Measurements from ENCODE around the gene RRAS.

Gene RRAS

GRCh38 chr19:49680421-49681351, 40.7 kb upstream of the RRAS start:
- Mint-ChIP-seq H3K36me3 (peaks cover 37 to 47% of the 10 kb centered on the region in 2 donors), H3K9me3 (no peaks in the 10 kb centered on the region), H3K4me3 (peak overlapping the region; percentile 87 to 90)

GRCh38 chr19:49679771-49680413, 39.9 kb upstream of the RRAS start:
- no peak for ATAC-seq (replicated peaks)
- Mint-ChIP-seq H3K9me3 (no peaks in the 10 kb centered on the region), H3K4me1 (peaks cover 30 to 53% of the 10 kb centered on the region in 2 donors), H3K4me3 (peak overlapping the region; percentile 87 to 90), H3K27me3 (no peaks in the 10 kb centered on the region), H3K27ac (peak overlapping the region; percentile 57), H3K36me3 (peaks cover 29 to 39% of the 10 kb centered on the region in 2 donors)
- no peak for DNase-seq

More at GRCh38 chr19:49680421-49681351, 40.7 kb upstream of the RRAS start:
- Mint-ChIP-seq H3K4me1 (peaks cover 33 to 59% of the 10 kb centered on the region in 2 donors), H3K27ac (peak overlapping the region; percentile 69), H3K27me3 (no peaks in the 10 kb centered on the region)
- DNase-seq: peak; percentile 87
- peak; percentile 8 for ATAC-seq (replicated peaks)

- H3K9me3 Mint-ChIP-seq: no peaks in the 10 kb centered on the region
- no peak for ATAC-seq (replicated peaks)
- peak overlapping the region; percentile 99 for H3K27ac Mint-ChIP-seq
- peaks cover 25 to 35% of the 10 kb centered on the region in 2 donors for H3K36me3 Mint-ChIP-seq
- DNase-seq: no peak
- H3K27me3 Mint-ChIP-seq: no peaks in the 10 kb centered on the region
- H3K4me3 Mint-ChIP-seq: peak overlapping the region; percentile 87 to 90
- peaks cover 29 to 52% of the 10 kb centered on the region in 2 donors for H3K4me1 Mint-ChIP-seq
Observed at GRCh38 chr19:49678985-49679770, 39.2 kb upstream of the RRAS start.

DNA sequence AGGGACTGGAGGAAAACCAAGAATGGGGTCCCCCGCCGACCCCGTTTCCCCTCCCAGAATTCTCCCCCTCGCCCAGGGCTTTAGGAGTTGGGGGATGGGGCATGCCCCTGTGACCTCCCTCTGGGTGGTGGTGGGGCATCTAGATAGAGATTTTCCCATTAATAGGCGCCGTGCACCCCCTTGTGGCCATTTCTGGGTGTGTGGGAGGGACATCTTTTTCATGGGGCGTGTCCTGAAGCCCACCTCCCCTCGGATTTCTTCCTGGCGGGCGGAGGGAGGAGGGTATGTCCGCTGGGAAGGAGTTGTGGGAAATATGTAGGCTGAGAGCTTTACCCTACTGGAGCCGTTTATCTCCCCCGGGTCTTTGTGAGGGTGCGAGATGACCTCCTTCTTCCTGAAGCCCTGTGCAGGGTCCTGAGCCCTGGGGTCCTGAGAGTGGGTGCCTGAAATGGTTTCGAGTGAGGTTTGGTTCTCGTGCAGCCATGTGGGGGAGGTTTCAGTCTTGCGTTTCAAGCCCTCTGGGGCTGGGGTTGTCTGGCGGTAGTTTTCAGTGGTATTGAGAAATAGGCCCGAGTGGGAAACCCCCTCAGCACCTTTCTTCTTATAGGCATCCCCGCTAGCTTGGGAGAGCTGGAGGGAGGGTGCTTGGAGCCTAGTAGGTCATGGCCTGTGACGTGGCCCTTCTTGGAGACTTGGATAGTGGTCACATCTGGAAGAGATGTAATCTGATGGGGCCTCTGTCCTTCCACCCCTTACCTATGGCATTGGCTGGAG, 38.1 kb upstream of the RRAS start:
- ATAC-seq (replicated peaks) (peak; percentile 44 to 46), DNase-seq (peak; percentile 84)
- Mint-ChIP-seq H3K36me3 (peaks cover 20 to 33% of the 10 kb centered on the region in 2 donors), H3K4me1 (peaks cover 32 to 45% of the 10 kb centered on the region in 2 donors), H3K27me3 (no peaks in the 10 kb centered on the region), H3K4me3 (peak overlapping the region; percentile 87 to 90), H3K27ac (peak overlapping the region; percentile 99), H3K9me3 (no peaks in the 10 kb centered on the region)

DNA sequence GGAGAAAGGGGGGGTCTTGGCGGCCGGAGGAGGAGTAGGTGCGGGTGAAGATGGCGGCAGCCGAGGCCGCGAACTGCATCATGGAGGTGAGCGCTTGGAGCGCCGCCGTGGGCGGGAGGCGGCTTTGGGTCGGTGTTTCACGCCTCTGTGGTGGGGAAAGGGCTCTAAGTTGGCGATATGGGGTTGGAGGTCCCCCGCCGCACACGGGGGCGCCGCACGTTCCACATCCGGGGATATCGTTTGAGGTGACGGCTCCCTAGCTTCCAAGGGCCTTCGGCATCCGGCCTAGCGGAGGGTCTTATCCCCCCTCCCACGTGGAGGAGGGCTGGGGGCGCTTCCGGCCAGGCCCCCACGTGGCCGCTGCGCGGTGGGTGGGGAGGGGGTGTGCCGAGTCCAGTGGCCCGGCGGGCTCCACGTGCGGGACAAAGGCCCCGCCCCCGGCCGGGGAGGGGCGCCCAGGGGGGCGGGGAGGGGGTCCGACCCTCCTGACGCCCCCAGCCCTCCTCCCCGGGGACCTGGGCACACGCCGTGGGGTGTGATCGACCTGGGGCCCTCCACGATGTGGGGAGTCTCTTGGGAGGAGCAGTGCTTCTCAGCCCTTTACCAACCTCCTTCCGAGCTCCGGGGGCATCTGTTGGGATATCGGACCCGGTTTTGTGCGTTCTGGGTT, 37.4 kb upstream of the RRAS start, which contains the start of gene PRMT1:
TSS of gene PRMT1 (plus strand) at position 41 of the 670 bp plus-strand sequence. CDS start at position 51, 10 bp downstream.
- H3K27me3 Mint-ChIP-seq: no peaks in the 10 kb centered on the region
- H3K36me3 Mint-ChIP-seq: peaks cover 19 to 33% of the 10 kb centered on the region in 2 donors
- ATAC-seq (replicated peaks): peak; percentile 13 to 22
- DNase-seq: peak; percentile 61
- H3K4me3 Mint-ChIP-seq: peak within 1 kb of the TSS; percentile 87 to 90
- H3K27ac Mint-ChIP-seq: peak within 1 kb of the TSS; percentile 99
- H3K9me3 Mint-ChIP-seq: no peaks in the 10 kb centered on the region
- peaks cover 33 to 48% of the 10 kb centered on the region in 2 donors for H3K4me1 Mint-ChIP-seq

- peaks cover 16 to 35% of the 10 kb centered on the region in 2 donors for H3K36me3 Mint-ChIP-seq
- ATAC-seq (replicated peaks): peak; percentile 73 to 77
- DNase-seq: peak; percentile 99
- peak overlapping the region; percentile 99 for H3K27ac Mint-ChIP-seq
- peak overlapping the region; percentile 87 to 90 for H3K4me3 Mint-ChIP-seq
- peaks cover 38 to 54% of the 10 kb centered on the region in 2 donors for H3K4me1 Mint-ChIP-seq
- no peaks in the 10 kb centered on the region for H3K27me3 Mint-ChIP-seq
- no peaks in the 10 kb centered on the region for H3K9me3 Mint-ChIP-seq
Observed at GRCh38 chr19:49676784-49677230, 36.9 kb upstream of the RRAS start.

DNA sequence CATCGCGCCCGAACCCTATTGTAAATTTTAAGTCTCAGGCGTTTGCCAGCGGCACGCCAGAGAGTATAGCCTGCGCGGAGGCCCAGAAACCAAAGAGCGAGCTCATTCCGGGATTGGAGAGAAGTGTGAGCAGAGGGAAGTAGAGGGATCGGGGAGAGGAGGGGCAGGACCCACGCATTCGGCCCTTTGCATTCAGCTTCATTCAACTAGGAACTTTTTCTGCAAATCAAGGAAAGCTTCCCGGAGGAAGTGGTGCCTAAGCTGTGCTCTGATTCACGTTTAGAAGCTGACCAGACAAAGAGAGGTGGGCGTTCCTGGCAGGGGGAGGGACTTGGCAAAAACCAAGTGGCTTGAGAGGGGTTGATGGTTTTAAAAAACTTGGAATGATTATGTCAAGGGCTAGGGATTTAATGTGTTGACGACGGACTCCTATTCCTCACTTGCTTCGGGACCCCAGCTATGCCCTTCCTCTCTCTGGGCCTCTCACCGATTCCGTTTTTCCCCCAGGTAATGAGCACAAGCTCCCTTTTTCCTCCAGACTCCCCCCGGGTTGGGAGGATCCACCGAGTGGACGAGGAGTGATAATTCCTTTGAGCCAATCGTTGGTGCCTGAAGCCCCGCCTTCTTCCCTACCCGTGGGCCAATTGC, 36.3 kb upstream of the RRAS start:
- DNase-seq (no peak), ATAC-seq (replicated peaks) (peak; percentile 11 to 19)
- Mint-ChIP-seq H3K9me3 (no peaks in the 10 kb centered on the region), H3K27ac (peak overlapping the region; percentile 99), H3K36me3 (peaks cover 14 to 34% of the 10 kb centered on the region in 2 donors), H3K27me3 (no peaks in the 10 kb centered on the region), H3K4me3 (peak overlapping the region; percentile 87 to 90), H3K4me1 (peaks cover 39 to 56% of the 10 kb centered on the region in 2 donors)

- DNase-seq: peak; percentile 64
- Mint-ChIP-seq H3K4me3 (peak overlapping the region in 1 of 2 donors; percentile 14), H3K36me3 (peaks cover 17 to 33% of the 10 kb centered on the region in 2 donors), H3K27me3 (no peaks in the 10 kb centered on the region), H3K27ac (peak overlapping the region; percentile 31), H3K4me1 (peaks cover 22 to 28% of the 10 kb centered on the region in 2 donors), H3K9me3 (no peaks in the 10 kb centered on the region)
- ATAC-seq (replicated peaks): peak in 1 of 2 donors; percentile 20
Observed at GRCh38 chr19:49672131-49672919, 32.4 kb upstream of the RRAS start.

DNA sequence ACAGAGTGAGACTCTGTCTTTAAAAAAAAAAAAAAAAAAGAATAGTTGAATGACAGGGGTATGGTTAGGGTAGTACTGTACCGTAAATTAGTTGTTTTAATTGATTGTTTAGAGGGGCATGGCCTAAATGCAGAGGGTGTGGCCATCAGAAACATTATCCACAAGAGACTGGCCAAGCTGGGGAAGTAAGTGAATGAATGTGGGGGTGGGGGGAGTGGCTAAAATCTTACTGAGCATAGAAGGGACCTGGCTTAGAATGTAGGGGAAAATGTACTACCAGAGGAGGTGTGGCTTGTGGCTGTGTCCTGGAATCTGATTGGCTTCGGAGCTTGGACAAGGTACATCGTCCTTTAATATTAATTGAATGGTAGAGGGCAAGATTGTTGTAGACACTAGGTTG, 29.6 kb upstream of the RRAS start:
- H3K36me3 Mint-ChIP-seq: peaks cover 23 to 37% of the 10 kb centered on the region in 2 donors
- DNase-seq: no peak
- no peaks in the 10 kb centered on the region for H3K27me3 Mint-ChIP-seq
- peaks cover 33 to 38% of the 10 kb centered on the region in 2 donors for H3K4me1 Mint-ChIP-seq
- ATAC-seq (replicated peaks): no peak
- H3K9me3 Mint-ChIP-seq: no peaks in the 10 kb centered on the region
- no peak overlapping the region for H3K27ac Mint-ChIP-seq
- H3K4me3 Mint-ChIP-seq: no peak overlapping the region

- H3K36me3 Mint-ChIP-seq: peaks cover 26 to 45% of the 10 kb centered on the region in 2 donors
- H3K4me3 Mint-ChIP-seq: peak overlapping the region; percentile 97
- no peaks in the 10 kb centered on the region for H3K27me3 Mint-ChIP-seq
- H3K27ac Mint-ChIP-seq: no peak overlapping the region
- H3K9me3 Mint-ChIP-seq: no peaks in the 10 kb centered on the region
- ATAC-seq (replicated peaks) (no peak), DNase-seq (no peak)
- peaks cover 34 to 56% of the 10 kb centered on the region in 2 donors for H3K4me1 Mint-ChIP-seq
Observed at GRCh38 chr19:49667473-49667872, 27.5 kb upstream of the RRAS start.

GRCh38 chr19:49666120-49666444, 26.1 kb upstream of the RRAS start:
- ATAC-seq (replicated peaks): no peak
- no peaks in the 10 kb centered on the region for H3K9me3 Mint-ChIP-seq
- peaks cover 27 to 48% of the 10 kb centered on the region in 2 donors for H3K36me3 Mint-ChIP-seq
- H3K27ac Mint-ChIP-seq: peak overlapping the region; percentile 93
- peaks cover 27 to 54% of the 10 kb centered on the region in 2 donors for H3K4me1 Mint-ChIP-seq
- H3K27me3 Mint-ChIP-seq: no peaks in the 10 kb centered on the region
- no peak for DNase-seq
- H3K4me3 Mint-ChIP-seq: peak overlapping the region; percentile 97
